BJ (cell line): ENCODE results near the gene COL4A1. TPM values are rescaled to one million over a fixed set of nuclear protein-coding genes. Genes with fewer than 3 reads are reported as not detected.

Experiments
- CTCF ChIA-PET: fragments of 350-600 bp; formaldehyde crosslinking; extraction: SDS; loops from one replicate; lab custom pipeline; 2021; ENCODE audit warnings: antibody characterized with exemption, inconsistent platforms; lab: Yijun Ruan, JAX
- POLR2A ChIA-PET: fragments of 300-600 bp; sonication (Branson Sonifier 250); formaldehyde crosslinking; extraction: SDS; loops from one replicate; lab custom pipeline; 2021; ENCODE audit warnings: antibody characterized with exemption; lab: Charles Lee
- DNase-seq: peaks from one replicate; pipeline ENCODE4 v3.0.0-alpha.2; 2011; ENCODE audit warnings: low read depth
- H3K27me3 ChIP-seq: 2 replicates; pipeline ENCODE4 v1.6.0; 2011; ENCODE audit warnings: low read length; ENCODE audit not compliant: control insufficient read depth, insufficient read depth
- H3K36me3 ChIP-seq: 2 replicates; pipeline ENCODE4 v1.5.1; 2011; ENCODE audit warnings: low read length; ENCODE audit not compliant: control insufficient read depth, insufficient read depth
- H3K4me3 ChIP-seq: 2 replicates; pipeline ENCODE4 v1.5.1; 2011; ENCODE audit warnings: low read depth, mild to moderate bottlenecking, control low read depth, low read length
- CTCF ChIP-seq: IDR thresholded peaks from 2 replicates; pipeline ENCODE4 v1.5.1; 2011; ENCODE audit warnings: low read depth, mild to moderate bottlenecking, control low read depth, inconsistent platforms, low read length, moderate library complexity; ENCODE audit not compliant: insufficient read depth
- polyA plus RNA-seq: library from polyadenylated mRNA; depleted of rRNA; stranded (reverse); fragments of >200 nt; gene quantifications from 2 replicates; pipeline ENCODE4 v1.2.3, GENCODE V29; 2011

Gene COL4A1
- polyA plus RNA-seq, 1 experiment, result 375 TPM

- Histone ChIP-seq H3K4me3 (no peak overlapping the region), H3K36me3 (no peaks in the 10 kb centered on the region), H3K27me3 (no peaks in the 10 kb centered on the region)
- CTCF ChIA-PET, result interaction anchor here (1.0 kb wide), 1 partner anchor 87 kb away, joined by 4 read pairs; no protein-coding TSS in a partner anchor
- DNase-seq, result peak; percentile 50
- no peak for TF ChIP-seq CTCF
- POLR2A ChIA-PET, result interaction anchor here (0.6 kb wide), 1 partner anchor 29 kb away, joined by 3 read pairs; no protein-coding TSS in a partner anchor
Measured at GRCh38 chr13:110334256-110334655, 27.3 kb upstream of the COL4A1 start.

- no peak for DNase-seq
- POLR2A ChIA-PET, result no interaction called here
- CTCF ChIA-PET, result interaction anchor here (1.0 to 1.3 kb wide), 2 partner anchors 87 to 108 kb away, joined by 3 to 4 read pairs; no protein-coding TSS in a partner anchor
- H3K36me3 ChIP-seq, result no peaks in the 10 kb centered on the region
- no peak for TF ChIP-seq CTCF
- no peaks in the 10 kb centered on the region for H3K27me3 ChIP-seq
- H3K4me3 ChIP-seq, result no peak overlapping the region
Measured at GRCh38 chr13:110333837-110334236, 26.9 kb upstream of the COL4A1 start.

GRCh38 chr13:110332750-110333149 lies 25.8 kb upstream of the COL4A1 start:
- POLR2A ChIA-PET, result no interaction called here
- Histone ChIP-seq H3K4me3 (no peak overlapping the region), H3K36me3 (no peaks in the 10 kb centered on the region), H3K27me3 (no peaks in the 10 kb centered on the region)
- CTCF ChIA-PET, result interaction anchor here (0.6 to 1.3 kb wide), 2 partner anchors 107 to 493 kb away, joined by 3 read pairs; no protein-coding TSS in a partner anchor
- DNase-seq, result no peak
- no peak for TF ChIP-seq CTCF

- no peak for DNase-seq
- POLR2A ChIA-PET, result no interaction called here
- no peaks in the 10 kb centered on the region for H3K27me3 ChIP-seq
- CTCF ChIA-PET, result interaction anchor here (1.2 kb wide), 1 partner anchor 8 kb away, joined by 4 read pairs; no protein-coding TSS in a partner anchor
- no peak overlapping the region for H3K4me3 ChIP-seq
- no peak for TF ChIP-seq CTCF
- no peaks in the 10 kb centered on the region for H3K36me3 ChIP-seq
Measured at GRCh38 chr13:110331362-110331761, 24.4 kb upstream of the COL4A1 start.

- no peaks in the 10 kb centered on the region for H3K36me3 ChIP-seq
- H3K4me3 ChIP-seq, result no peak overlapping the region
- DNase-seq, result no peak
- ChIA-PET POLR2A (no interaction called here), CTCF (interaction anchor here (0.9 kb wide), 1 partner anchor 82 kb away, joined by 3 read pairs; no protein-coding TSS in a partner anchor)
- H3K27me3 ChIP-seq, result no peaks in the 10 kb centered on the region
- no peak for TF ChIP-seq CTCF
Measured at GRCh38 chr13:110330491-110331011, 23.6 kb upstream of the COL4A1 start.
